ENCODE measurements around the gene ARAP1.

Gene ARAP1

GRCh38 chr11:72642043-72642883, 109.9 kb downstream of the ARAP1 start:
- DNase-seq (ENCODE audit: low read depth in 1 of 2, low spot score in 1 of 2) = peak in 1 of 2 donors; percentile 3

GRCh38 chr11:72641522-72642042, 110.6 kb downstream of the ARAP1 start:
- DNase-seq (ENCODE audit: low read depth in 1 of 2, low spot score in 1 of 2) = no peak

- no peak for DNase-seq (ENCODE audit: low read depth in 1 of 2, low spot score in 1 of 2)
Observed at GRCh38 chr11:72639502-72640375, 112.5 kb downstream of the ARAP1 start.

- DNase-seq (ENCODE audit: low read depth in 1 of 2, low spot score in 1 of 2) = no peak
Observed at GRCh38 chr11:72637926-72638325, 114.3 kb downstream of the ARAP1 start.

- no peak for DNase-seq (ENCODE audit: low read depth in 1 of 2, low spot score in 1 of 2)
Observed at GRCh38 chr11:72637198-72637597, 115.0 kb downstream of the ARAP1 start.

GRCh38 chr11:72636376-72636775, 115.8 kb downstream of the ARAP1 start:
- DNase-seq (ENCODE audit: low read depth in 1 of 2, low spot score in 1 of 2) = no peak

GRCh38 chr11:72635933-72636332, 116.3 kb downstream of the ARAP1 start:
- DNase-seq (ENCODE audit: low read depth in 1 of 2, low spot score in 1 of 2) = no peak

GRCh38 chr11:72635309-72635915, 116.8 kb downstream of the ARAP1 start:
- DNase-seq (ENCODE audit: low read depth in 1 of 2, low spot score in 1 of 2) = no peak

Data from stimulated activated CD4-positive, alpha-beta T cell treated with anti-CD3 and anti-CD28 coated beads, Interleukin-15, amount 100 ng/mL, for 1 hour (primary cell).